Measurements from ENCODE around the gene ZNF487. TPM values are rescaled to one million over a fixed set of nuclear protein-coding genes. Genes with fewer than 3 reads are reported as not detected.

Gene ZNF487
- total RNA-seq, 1 donor from 2014 or later = 8.4 TPM

DNA sequence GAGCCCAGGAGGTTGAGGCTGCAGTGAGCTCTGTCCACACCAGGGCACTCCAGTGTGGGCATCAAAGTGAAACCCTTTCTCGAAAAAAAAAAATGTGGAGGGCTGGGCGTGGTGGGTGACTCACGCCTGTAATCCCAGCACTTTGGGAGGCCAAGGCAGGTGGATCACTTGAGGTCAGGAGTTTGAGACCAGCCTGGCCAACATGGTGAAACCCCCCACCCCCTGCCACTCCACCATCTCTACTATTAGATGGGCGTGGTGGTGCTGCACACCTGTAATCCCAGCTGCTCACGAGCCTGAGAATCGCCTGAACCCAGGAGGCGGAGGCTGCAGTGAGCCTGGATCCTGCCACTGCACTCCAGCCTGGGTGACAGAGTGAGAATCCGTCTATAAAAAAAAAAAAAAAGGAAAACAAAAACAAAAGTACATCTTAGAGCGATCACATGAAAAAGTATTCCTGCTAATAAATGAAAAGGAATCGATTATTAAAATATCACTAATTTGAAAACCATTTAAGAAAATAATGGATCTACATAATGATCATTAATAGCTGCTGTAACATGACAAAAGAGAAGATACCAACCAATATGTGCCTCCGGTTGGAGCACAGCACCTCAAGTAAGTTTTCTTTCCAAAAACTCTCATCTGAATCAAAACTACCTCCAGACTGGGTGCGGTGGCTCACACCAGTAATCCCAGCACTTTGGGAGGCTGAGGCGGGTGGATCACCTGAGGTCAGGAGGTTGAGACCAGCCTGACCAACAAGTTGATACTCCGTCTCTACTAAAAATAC is 32.8 kb upstream of the ZNF487 start:
- no peaks in the 10 kb centered on the region for H3K9me3 ChIP-seq (ENCODE audit: control insufficient read depth in 3 of 3, low read length in 3 of 3)
- no peaks in the 10 kb centered on the region for H3K27me3 ChIP-seq (ENCODE audit: control insufficient read depth in 3 of 3, insufficient read depth in 3 of 3, low read length in 3 of 3)
- no peak overlapping the region for H3K27ac ChIP-seq (ENCODE audit: low read depth, low read length)
- H3K4me3 ChIP-seq (ENCODE audit: low read length in 3 of 3) = no peak overlapping the region
- H3K36me3 ChIP-seq (ENCODE audit: control insufficient read depth in 3 of 3, insufficient read depth in 3 of 3, low read length in 3 of 3) = peaks cover 0 to 7% (median 6%) of the 10 kb centered on the region in 3 donors
- H3K4me1 ChIP-seq (ENCODE audit: control insufficient read depth in 3 of 3, insufficient read depth in 3 of 3, low read length in 3 of 3) = peaks cover 28 to 47% (median 32%) of the 10 kb centered on the region in 3 donors
- no peak overlapping the region for H3K9ac ChIP-seq (ENCODE audit: low read depth in 1 of 3, low read length in 3 of 3)

DNA sequence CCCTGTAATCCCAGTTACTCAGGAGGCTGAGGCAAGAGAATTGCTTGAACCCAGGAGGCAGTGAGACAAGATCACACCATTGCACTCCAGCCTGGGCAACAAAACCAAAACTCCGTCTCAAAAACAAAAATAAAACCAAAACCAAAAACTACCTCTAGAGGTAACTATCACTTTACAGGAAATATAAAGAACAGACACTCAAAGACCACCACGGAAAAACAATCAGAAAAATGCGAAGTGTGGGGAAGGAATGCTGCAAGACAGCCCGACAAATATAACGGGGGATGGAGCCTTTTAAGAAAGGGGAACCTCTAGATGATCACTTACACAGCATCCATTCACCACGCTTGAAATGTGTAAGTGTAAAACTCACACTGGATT is 32.2 kb upstream of the ZNF487 start:
- Histone ChIP-seq H3K27ac (ENCODE audit: low read depth, low read length) (no peak overlapping the region), H3K4me1 (ENCODE audit: control insufficient read depth in 3 of 3, insufficient read depth in 3 of 3, low read length in 3 of 3) (peaks cover 28 to 45% (median 31%) of the 10 kb centered on the region in 3 donors), H3K9ac (ENCODE audit: low read depth in 1 of 3, low read length in 3 of 3) (no peak overlapping the region), H3K27me3 (ENCODE audit: control insufficient read depth in 3 of 3, insufficient read depth in 3 of 3, low read length in 3 of 3) (no peaks in the 10 kb centered on the region), H3K4me3 (ENCODE audit: low read length in 3 of 3) (no peak overlapping the region), H3K36me3 (ENCODE audit: control insufficient read depth in 3 of 3, insufficient read depth in 3 of 3, low read length in 3 of 3) (peaks cover 0 to 7% (median 2%) of the 10 kb centered on the region in 3 donors), H3K9me3 (ENCODE audit: control insufficient read depth in 3 of 3, low read length in 3 of 3) (no peaks in the 10 kb centered on the region)

DNA sequence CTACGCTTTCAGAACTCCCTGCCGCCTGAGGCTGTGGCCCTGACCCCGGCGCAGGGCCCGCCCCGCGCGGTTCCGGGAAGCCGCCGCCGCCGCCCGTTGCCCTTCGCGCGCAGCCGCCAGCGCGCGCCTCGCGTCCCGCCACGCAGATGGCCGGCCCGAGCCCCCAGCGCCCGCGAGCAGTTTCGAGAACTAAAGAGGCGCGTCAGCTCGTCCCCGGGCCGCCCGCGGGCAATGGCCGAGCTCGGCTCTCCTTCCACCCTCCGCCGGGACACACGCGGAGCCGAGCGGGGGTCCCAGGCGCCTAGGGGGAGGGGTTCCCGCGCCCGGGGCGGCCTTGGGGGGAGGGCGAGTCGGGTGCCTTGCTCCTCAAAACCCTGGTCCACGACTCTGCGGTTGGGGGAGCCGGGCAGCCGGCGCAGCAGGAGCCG is 29.7 kb upstream of the ZNF487 start:
- Histone ChIP-seq H3K9ac (ENCODE audit: low read depth in 1 of 3, low read length in 3 of 3) (peak overlapping the region; percentile 84 to 92 (median 87)), H3K4me3 (ENCODE audit: low read length in 3 of 3) (peak overlapping the region; percentile 83 to 89 (median 88)), H3K9me3 (ENCODE audit: control insufficient read depth in 3 of 3, low read length in 3 of 3) (no peaks in the 10 kb centered on the region), H3K27me3 (ENCODE audit: control insufficient read depth in 3 of 3, insufficient read depth in 3 of 3, low read length in 3 of 3) (no peaks in the 10 kb centered on the region), H3K27ac (ENCODE audit: low read depth, low read length) (peak overlapping the region; percentile 99), H3K4me1 (ENCODE audit: control insufficient read depth in 3 of 3, insufficient read depth in 3 of 3, low read length in 3 of 3) (peaks cover 19 to 39% (median 25%) of the 10 kb centered on the region in 3 donors), H3K36me3 (ENCODE audit: control insufficient read depth in 3 of 3, insufficient read depth in 3 of 3, low read length in 3 of 3) (peaks cover 0 to 7% (median 2%) of the 10 kb centered on the region in 3 donors)

DNA sequence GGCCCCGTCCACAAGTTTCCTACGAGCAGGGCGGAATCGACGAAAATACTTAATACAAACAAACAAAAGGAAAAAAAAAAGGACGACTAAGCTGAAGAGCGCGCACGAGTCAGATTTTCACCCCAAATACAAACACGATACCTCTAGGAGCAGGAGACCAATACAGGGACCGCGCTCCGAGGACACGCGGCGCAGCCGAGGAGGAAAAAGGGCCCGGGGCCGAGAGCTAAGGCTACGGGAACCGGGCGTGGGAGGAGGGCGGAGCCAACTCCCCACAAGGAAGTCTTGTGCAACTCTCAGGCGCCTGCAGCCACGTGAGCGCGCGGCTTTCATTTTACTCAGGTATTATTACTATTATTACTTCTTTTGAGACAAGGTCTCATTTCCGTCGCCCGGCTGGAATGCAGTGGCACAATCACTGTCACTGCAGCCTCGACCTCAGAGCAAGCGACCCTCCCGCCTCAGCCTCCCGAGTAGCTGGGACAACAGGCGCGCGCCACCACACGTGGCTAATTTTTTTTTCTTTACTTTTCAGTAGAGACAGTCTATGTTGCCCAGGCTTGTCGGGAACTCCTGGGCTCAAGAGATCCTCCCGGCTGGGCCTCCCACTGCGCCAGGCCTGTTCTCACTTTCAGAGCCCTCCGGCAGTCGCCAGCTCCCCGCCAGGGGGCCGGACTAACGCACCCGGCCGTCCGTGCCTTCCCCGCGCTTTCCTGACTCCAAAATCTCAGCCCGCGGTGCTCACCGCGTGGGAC is 29.2 kb upstream of the ZNF487 start:
- Histone ChIP-seq H3K4me1 (ENCODE audit: control insufficient read depth in 3 of 3, insufficient read depth in 3 of 3, low read length in 3 of 3) (peaks cover 15 to 37% (median 25%) of the 10 kb centered on the region in 3 donors), H3K27me3 (ENCODE audit: control insufficient read depth in 3 of 3, insufficient read depth in 3 of 3, low read length in 3 of 3) (no peaks in the 10 kb centered on the region), H3K9ac (ENCODE audit: low read depth in 1 of 3, low read length in 3 of 3) (peak overlapping the region; percentile 84 to 92 (median 87)), H3K9me3 (ENCODE audit: control insufficient read depth in 3 of 3, low read length in 3 of 3) (no peaks in the 10 kb centered on the region), H3K4me3 (ENCODE audit: low read length in 3 of 3) (peak overlapping the region; percentile 83 to 89 (median 88)), H3K36me3 (ENCODE audit: control insufficient read depth in 3 of 3, insufficient read depth in 3 of 3, low read length in 3 of 3) (peaks cover 0 to 6% (median 2%) of the 10 kb centered on the region in 3 donors), H3K27ac (ENCODE audit: low read depth, low read length) (peak overlapping the region; percentile 99)

DNA sequence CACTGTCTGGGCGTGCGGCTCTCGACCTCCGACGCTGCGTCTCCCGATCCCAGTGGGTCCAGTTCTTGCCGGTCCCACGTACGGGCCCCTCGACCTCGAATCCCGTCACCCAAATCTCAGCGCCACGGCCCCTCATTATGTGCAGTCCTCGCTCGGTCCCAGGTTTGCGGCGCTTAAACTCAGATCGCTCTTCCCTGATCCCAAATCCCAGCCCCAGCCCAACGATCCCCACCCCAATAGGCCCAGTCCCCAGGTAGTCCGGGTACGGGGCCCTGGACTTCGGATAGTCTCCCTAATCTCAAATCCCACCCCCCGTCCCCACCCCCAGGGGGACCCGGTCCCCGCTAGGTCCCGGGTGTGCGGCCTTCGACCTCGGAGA is 28.6 kb upstream of the ZNF487 start:
- H3K36me3 ChIP-seq (ENCODE audit: control insufficient read depth in 3 of 3, insufficient read depth in 3 of 3, low read length in 3 of 3) = peaks cover 0 to 2% (median 2%) of the 10 kb centered on the region in 3 donors
- H3K4me3 ChIP-seq (ENCODE audit: low read length in 3 of 3) = peak overlapping the region; percentile 83 to 89 (median 88)
- H3K27ac ChIP-seq (ENCODE audit: low read depth, low read length) = peak overlapping the region; percentile 99
- H3K4me1 ChIP-seq (ENCODE audit: control insufficient read depth in 3 of 3, insufficient read depth in 3 of 3, low read length in 3 of 3) = peaks cover 15 to 31% (median 25%) of the 10 kb centered on the region in 3 donors
- peak overlapping the region; percentile 84 to 92 (median 87) for H3K9ac ChIP-seq (ENCODE audit: low read depth in 1 of 3, low read length in 3 of 3)
- no peaks in the 10 kb centered on the region for H3K27me3 ChIP-seq (ENCODE audit: control insufficient read depth in 3 of 3, insufficient read depth in 3 of 3, low read length in 3 of 3)
- H3K9me3 ChIP-seq (ENCODE audit: control insufficient read depth in 3 of 3, low read length in 3 of 3) = no peaks in the 10 kb centered on the region

DNA sequence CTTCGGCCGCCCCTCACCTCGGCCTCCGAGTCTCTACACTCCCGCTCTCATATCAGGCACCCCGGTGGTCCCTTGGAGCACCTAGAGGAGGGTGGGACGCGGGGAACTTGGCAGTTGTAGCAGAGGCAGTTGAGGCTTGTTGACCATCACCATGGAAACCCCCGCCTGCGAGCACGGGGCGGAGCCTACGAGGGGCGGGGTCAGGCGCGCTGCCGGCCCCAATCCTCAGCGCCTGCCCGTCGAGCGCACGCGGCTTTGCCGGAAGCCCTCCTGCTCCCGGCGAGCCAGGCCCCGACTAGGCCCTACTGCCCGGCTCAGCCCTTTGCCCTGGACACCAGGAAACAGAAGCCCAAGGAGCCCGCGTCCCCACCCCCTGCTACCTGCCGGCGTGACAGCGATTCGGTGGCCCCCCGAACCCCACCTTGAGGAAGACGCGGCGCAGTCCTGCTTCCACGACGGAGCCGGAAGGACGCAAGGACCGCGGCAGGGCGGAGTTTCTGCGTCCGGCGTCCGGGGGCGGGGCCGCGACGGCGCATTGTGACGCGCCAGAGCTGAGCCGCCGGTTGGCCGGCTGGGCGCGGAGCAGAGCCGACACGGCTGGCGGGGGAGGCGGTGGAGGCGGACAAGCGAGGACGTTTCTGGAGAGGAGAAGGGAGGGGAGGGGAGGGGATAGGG is 28.1 kb upstream of the ZNF487 start, which contains the start of gene HNRNPF:
Gene HNRNPF (minus strand): TSS at position 477 of the 675 bp plus-strand sequence. CDS start 21,302 bp downstream, outside the sequence.
- Histone ChIP-seq H3K9me3 (ENCODE audit: control insufficient read depth in 3 of 3, low read length in 3 of 3) (no peaks in the 10 kb centered on the region), H3K36me3 (ENCODE audit: control insufficient read depth in 3 of 3, insufficient read depth in 3 of 3, low read length in 3 of 3) (no peaks in the 10 kb centered on the region), H3K9ac (ENCODE audit: low read depth in 1 of 3, low read length in 3 of 3) (peak within 1 kb of the TSS; percentile 84 to 92 (median 87)), H3K4me1 (ENCODE audit: control insufficient read depth in 3 of 3, insufficient read depth in 3 of 3, low read length in 3 of 3) (peaks cover 15 to 27% (median 25%) of the 10 kb centered on the region in 3 donors), H3K27me3 (ENCODE audit: control insufficient read depth in 3 of 3, insufficient read depth in 3 of 3, low read length in 3 of 3) (no peaks in the 10 kb centered on the region), H3K27ac (ENCODE audit: low read depth, low read length) (peak within 1 kb of the TSS; percentile 99), H3K4me3 (ENCODE audit: low read length in 3 of 3) (peak within 1 kb of the TSS; percentile 88 to 92 (median 89))

DNA sequence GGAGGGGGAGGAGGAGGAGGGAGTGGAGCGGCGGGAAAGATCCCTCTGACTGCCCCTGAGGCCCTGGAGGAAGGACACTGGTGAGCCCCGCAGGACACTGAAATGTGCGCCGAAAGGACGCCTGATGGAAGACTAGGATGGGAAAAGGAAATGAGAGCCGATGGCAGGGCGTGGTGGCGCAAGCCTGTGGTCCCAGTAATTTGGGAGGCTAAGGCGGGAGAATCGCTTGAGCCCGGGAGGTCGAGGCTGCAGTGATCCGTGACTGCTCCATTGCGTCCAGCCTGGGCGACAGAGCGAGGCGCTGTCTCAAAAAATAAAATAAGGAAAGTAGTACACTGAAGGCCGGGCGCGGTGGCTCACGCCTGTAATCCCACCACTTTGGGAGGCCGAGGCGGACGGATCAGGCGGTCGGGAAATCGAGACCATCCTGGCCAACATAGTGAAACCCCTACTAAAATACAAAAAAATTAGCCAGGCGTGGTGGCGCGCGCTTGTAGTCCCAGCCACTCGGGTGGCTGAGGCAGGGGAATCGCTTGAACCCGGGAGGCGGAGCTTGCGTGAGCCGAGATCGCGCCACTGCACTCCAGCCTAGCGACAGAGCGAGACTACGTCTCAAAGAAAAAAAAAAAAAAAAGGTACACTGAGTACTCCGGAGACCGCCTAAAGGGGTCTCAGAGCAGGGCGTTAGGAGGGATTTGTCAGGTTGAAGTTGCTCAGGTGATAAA is 27.4 kb upstream of the ZNF487 start:
- H3K9ac ChIP-seq (ENCODE audit: low read depth in 1 of 3, low read length in 3 of 3) = peak overlapping the region; percentile 74 to 84 (median 83)
- H3K9me3 ChIP-seq (ENCODE audit: control insufficient read depth in 3 of 3, low read length in 3 of 3) = no peaks in the 10 kb centered on the region
- H3K4me3 ChIP-seq (ENCODE audit: low read length in 3 of 3) = peak overlapping the region; percentile 88 to 92 (median 89)
- peak overlapping the region; percentile 99 for H3K27ac ChIP-seq (ENCODE audit: low read depth, low read length)
- H3K36me3 ChIP-seq (ENCODE audit: control insufficient read depth in 3 of 3, insufficient read depth in 3 of 3, low read length in 3 of 3) = no peaks in the 10 kb centered on the region
- no peaks in the 10 kb centered on the region for H3K27me3 ChIP-seq (ENCODE audit: control insufficient read depth in 3 of 3, insufficient read depth in 3 of 3, low read length in 3 of 3)
- H3K4me1 ChIP-seq (ENCODE audit: control insufficient read depth in 3 of 3, insufficient read depth in 3 of 3, low read length in 3 of 3) = peaks cover 14 to 22% (median 21%) of the 10 kb centered on the region in 3 donors

DNA sequence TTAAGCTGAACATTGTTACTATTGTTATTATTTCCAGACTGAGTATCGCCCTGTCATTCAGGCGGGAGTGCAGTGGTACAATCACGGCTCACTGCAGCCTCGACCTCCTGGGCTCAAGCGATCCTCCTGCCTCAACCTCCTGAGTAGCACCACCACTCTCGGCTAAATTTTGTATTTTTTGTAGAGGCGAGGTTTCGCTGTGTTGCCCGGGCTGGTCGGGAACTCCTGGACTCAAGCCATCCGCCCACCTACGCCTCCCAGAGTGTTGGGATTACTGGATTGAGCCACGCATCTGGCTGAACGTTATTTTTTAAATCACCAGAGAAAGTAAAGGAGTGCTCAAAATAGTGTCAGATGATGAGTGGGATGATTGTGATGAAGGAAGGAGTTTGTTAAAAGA is 26.6 kb upstream of the ZNF487 start:
- Histone ChIP-seq H3K4me3 (ENCODE audit: low read length in 3 of 3) (no peak overlapping the region), H3K27ac (ENCODE audit: low read depth, low read length) (no peak overlapping the region)

DNA sequence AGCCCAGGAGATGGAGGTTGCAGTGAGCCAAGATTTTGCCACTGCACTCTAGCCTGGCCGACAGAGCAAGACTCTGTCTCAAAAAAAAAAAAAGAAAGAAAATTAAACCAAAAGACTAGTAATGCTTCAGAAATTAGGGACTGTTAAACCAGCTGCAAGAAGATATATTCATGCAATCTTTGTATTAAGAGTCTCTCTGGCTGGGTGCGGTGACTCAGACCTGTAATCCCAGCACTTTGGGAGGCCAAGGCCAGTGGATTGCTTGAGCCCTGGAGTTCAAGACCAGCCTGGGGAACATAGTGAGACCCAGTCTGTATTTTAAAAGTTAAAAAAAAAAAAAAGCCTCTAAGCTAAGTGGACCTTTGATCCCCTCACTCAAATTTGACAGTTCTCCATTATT is 25.4 kb upstream of the ZNF487 start:
- no peaks in the 10 kb centered on the region for H3K27me3 ChIP-seq (ENCODE audit: control insufficient read depth in 3 of 3, insufficient read depth in 3 of 3, low read length in 3 of 3)
- H3K9ac ChIP-seq (ENCODE audit: low read depth in 1 of 3, low read length in 3 of 3) = no peak overlapping the region
- no peaks in the 10 kb centered on the region for H3K9me3 ChIP-seq (ENCODE audit: control insufficient read depth in 3 of 3, low read length in 3 of 3)
- H3K36me3 ChIP-seq (ENCODE audit: control insufficient read depth in 3 of 3, insufficient read depth in 3 of 3, low read length in 3 of 3) = no peaks in the 10 kb centered on the region
- H3K27ac ChIP-seq (ENCODE audit: low read depth, low read length) = no peak overlapping the region
- H3K4me1 ChIP-seq (ENCODE audit: control insufficient read depth in 3 of 3, insufficient read depth in 3 of 3, low read length in 3 of 3) = peaks cover 0 to 11% (median 8%) of the 10 kb centered on the region in 3 donors
- H3K4me3 ChIP-seq (ENCODE audit: low read length in 3 of 3) = no peak overlapping the region

More for the DNA sequence above, 26.6 kb upstream of the ZNF487 start:
- peaks cover 11 to 19% (median 17%) of the 10 kb centered on the region in 3 donors for H3K4me1 ChIP-seq (ENCODE audit: control insufficient read depth in 3 of 3, insufficient read depth in 3 of 3, low read length in 3 of 3)
- H3K27me3 ChIP-seq (ENCODE audit: control insufficient read depth in 3 of 3, insufficient read depth in 3 of 3, low read length in 3 of 3) = no peaks in the 10 kb centered on the region
- H3K36me3 ChIP-seq (ENCODE audit: control insufficient read depth in 3 of 3, insufficient read depth in 3 of 3, low read length in 3 of 3) = no peaks in the 10 kb centered on the region
- H3K9me3 ChIP-seq (ENCODE audit: control insufficient read depth in 3 of 3, low read length in 3 of 3) = no peaks in the 10 kb centered on the region
- H3K9ac ChIP-seq (ENCODE audit: low read depth in 1 of 3, low read length in 3 of 3) = no peak overlapping the region

Measured in skeletal muscle tissue (tissue), 4 donors.